ENCODE data around the gene COL6A1. TPM values are rescaled to one million over a fixed set of nuclear protein-coding genes. Genes with fewer than 3 reads are reported as not detected.
"Not testable (repeated sequence)": the region's sequence is repeated elsewhere in the genome, so short reads cannot be mapped to it uniquely, and the experiment has no call there.

COL6A1 gene
- total RNA-seq, 2 donors from 2014 or later, result 606 to 689 TPM

DNA sequence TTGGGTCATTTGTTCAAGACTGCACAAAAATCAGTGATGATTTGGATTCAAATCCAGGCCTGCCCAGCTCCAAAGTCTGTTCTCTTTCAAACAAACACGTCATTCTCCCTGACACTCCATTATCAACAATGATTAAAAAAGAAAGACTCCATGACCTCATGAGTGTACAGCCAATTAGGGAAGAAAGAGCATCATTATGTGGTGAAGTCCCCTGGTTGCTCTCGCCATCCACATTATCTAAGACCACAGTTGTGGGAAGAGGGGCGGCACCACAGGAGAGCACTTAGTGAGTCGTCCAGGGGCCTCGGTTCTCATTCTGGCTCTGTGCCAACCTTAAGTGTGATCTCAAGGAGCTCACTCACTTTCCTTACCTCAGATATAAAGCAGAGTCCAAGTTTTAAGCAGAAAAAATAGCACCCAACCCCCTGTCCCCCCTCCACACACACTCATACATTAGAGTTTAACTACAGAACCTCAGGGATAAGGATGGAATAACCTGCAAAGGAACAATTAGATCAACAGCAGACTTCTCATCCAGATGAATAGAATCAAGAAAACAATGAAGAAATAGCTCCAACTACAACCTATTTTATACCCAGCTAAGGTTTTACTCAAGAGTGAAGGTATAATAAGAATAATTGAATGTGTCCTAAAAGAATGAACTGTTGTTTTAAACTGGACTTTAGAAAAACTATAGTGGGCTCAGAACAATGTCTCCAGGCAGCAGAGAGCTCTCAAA is 47.8 kb downstream of the COL6A1 start:
- intact Hi-C loops (cut with DNase I), result no loop called here
- no peak for DNase-seq (ENCODE audit: low spot score)

GRCh38 chr21:46031484-46031883 is 49.9 kb downstream of the COL6A1 start:
- no peak for DNase-seq (ENCODE audit: low spot score)
- intact Hi-C loops (cut with DNase I), result no loop called here

- intact Hi-C loops (cut with DNase I), result no loop called here
- DNase-seq (ENCODE audit: low spot score), result no peak
Measured at GRCh38 chr21:46032100-46032499, 50.5 kb downstream of the COL6A1 start.

- intact Hi-C loops (cut with DNase I), result no loop called here
- DNase-seq (ENCODE audit: low spot score), result no peak
Measured at GRCh38 chr21:46033410-46034400, 52.1 kb downstream of the COL6A1 start.

GRCh38 chr21:46035809-46036695 is 54.5 kb downstream of the COL6A1 start:
- DNase-seq (ENCODE audit: low spot score), result peak; percentile 83

GRCh38 chr21:46036696-46037330 is 55.2 kb downstream of the COL6A1 start:
- peak; percentile 66 for DNase-seq (ENCODE audit: low spot score)
- intact Hi-C loops (cut with DNase I), result no loop called here

More at GRCh38 chr21:46035809-46036695, 54.5 kb downstream of the COL6A1 start:
- intact Hi-C loops (cut with DNase I), result no loop called here

DNA sequence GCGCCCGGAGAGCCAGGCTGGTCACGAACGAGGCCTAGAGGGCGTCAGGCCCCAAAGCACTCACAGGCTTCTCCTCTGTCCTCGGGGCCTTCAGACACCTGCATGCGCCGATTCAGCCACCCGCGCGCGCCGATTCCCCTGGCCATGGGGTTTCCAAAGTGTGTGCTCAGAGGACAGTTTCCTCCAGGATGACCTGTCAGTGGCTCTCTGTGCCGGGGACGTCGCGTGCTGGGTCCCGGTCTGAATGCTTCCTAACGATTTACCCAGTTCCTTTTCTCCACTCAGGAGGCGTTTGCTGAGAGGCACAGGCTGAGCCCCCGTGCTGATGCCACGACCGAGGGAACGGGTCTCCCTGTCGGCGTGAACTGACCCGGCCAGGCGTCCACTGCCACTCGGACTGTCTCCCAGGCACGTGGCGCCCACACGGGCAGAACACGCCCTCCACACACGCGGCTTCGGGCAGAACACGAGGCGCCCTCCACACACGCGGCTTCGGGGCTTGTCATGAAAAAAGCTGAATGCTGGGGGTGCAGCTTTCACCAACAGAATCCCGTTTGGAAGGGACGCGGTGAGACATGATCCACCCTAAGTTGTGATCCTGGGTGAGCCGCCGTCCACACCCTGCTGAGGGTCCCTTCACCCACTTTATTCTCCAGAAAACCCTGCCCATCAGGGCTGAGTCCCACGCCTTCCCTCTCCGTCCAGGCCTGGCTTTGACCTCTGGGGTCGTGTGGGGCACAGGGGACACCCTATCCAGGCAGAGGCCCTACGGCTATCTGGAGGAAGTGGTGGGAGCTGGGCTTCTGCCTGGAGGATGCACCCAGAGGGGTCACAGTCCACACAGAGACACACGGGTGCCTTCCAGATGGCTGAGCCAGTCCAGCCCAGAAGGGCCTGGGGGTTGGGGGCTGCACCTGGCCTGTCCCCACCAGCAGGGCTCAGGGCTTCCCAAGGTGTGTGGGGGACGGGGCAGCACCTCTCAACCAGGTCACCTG is 56.1 kb downstream of the COL6A1 start:
- intact Hi-C loops (cut with DNase I), result no loop called here

GRCh38 chr21:46038341-46038829 is 56.8 kb downstream of the COL6A1 start:
- DNase-seq (ENCODE audit: low spot score), result peak; percentile 74
- intact Hi-C loops (cut with DNase I), result no loop called here

More for the DNA sequence above, 56.1 kb downstream of the COL6A1 start:
- DNase-seq (ENCODE audit: low spot score), result peak; percentile 75

DNA sequence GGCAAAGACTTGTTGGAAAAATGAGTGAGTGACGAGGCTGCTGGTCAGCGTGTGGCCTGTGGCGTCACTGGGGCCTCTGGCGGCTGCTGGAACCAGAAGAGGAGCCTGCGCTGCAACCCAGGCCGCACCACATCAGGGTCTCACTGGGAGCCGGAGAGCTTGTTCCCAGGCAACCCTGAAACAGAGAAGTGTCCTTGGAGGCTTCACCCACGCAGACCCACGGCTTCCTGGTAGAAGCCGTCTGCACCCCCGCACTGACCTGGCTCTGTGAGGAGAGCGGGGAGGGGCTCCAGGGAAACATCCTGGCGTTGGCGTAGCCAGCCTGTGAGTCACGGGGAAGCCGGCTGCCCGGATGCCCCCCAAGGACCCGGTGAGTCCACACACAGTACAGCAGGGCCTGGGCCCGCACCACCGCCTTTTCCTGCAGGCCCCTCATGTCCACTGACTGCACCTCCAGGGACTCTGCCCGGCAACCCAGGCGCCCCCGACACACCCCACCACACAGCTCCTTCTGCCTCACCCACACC is 57.4 kb downstream of the COL6A1 start:
- intact Hi-C loops (cut with DNase I), result no loop called here
- peak; percentile 93 for DNase-seq (ENCODE audit: low spot score)

GRCh38 chr21:46039891-46040660 is 58.5 kb downstream of the COL6A1 start:
- peak; percentile 74 for DNase-seq (ENCODE audit: low spot score)
- intact Hi-C loops (cut with DNase I), result no loop called here

DNA sequence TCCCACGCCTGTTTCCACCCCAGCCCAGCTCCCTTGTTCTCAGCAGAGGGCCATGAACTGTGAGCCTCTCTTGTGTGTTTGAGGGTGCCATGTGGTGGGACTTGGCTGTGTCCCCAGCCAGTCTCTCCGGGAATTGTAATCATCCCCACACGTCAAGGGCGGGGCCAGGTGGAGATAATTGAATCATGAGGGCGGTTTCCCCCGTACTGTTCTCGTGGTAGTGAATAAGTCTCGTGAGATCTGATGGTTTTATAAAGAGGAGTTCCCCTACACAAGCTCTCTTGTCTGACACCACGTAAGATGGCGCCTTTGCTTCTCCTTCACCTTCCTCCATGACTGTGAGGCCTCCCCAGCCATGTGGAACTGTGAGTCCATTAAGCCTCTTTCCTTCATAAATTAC is 59.1 kb downstream of the COL6A1 start:
- DNase-seq (ENCODE audit: low spot score), result no peak

DNA sequence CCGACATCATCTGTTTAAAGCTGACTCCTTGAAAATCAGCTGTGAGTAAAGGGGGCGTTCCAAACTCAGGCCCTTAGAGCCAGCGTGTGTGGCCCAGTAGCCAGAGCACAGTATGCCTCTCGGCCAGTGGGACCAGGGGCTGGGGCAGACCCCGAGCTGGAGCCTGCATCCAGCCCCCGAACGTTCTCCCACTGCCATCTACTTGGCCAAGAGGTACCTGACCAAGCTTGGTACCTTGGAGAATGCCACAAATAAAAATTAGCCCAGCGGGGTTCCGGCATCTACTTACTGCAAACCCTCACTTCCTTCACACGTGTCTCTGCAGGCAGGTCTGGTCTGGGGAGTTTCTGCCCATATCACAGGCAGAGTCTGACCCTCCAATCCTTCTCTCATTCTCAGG is 59.6 kb downstream of the COL6A1 start:
- peak; percentile 23 for DNase-seq (ENCODE audit: low spot score)

More for the DNA sequence above, 59.1 kb downstream of the COL6A1 start:
- intact Hi-C loops (cut with DNase I), result no loop called here

GRCh38 chr21:46045154-46045553 is 63.6 kb downstream of the COL6A1 start:
- intact Hi-C loops (cut with DNase I), result no loop called here
- DNase-seq (ENCODE audit: low spot score), result no peak

More for the DNA sequence above, 59.6 kb downstream of the COL6A1 start:
- intact Hi-C loops (cut with DNase I), result no loop called here

- DNase-seq (ENCODE audit: low spot score), result peak; percentile 59
- intact Hi-C loops (cut with DNase I), result no loop called here
Measured at GRCh38 chr21:46046471-46046870, 64.9 kb downstream of the COL6A1 start.

- intact Hi-C loops (cut with DNase I), result not testable (repeated sequence)
- peak; percentile 34 for DNase-seq (ENCODE audit: low spot score)
Measured at GRCh38 chr21:46046906-46047305, 65.3 kb downstream of the COL6A1 start.
